DOHH2 (cell line): ENCODE results near the gene CEP68.

Experiments used
- CTCF ChIP-seq: fragments of 200-600 bp; sonication (generic); IDR thresholded peaks from one replicate; pipeline ENCODE4 v1.5.1; 2014; ENCODE audit warnings: antibody characterized with exemption, mild to moderate bottlenecking, low read depth, low read length; ENCODE audit not compliant: poor library complexity, severe bottlenecking
- EZH2phosphoT487 ChIP-seq: fragments of 200-600 bp; sonication (generic); IDR thresholded peaks from 2 replicates; pipeline ENCODE4 v1.6.1; 2017; ENCODE audit warnings: borderline replicate concordance, mild to moderate bottlenecking, antibody characterized with exemption, low read length, moderate library complexity, mixed read lengths

- TF ChIP-seq CTCF (no peak), EZH2phosphoT487 (no peak)
Measured at GRCh38 chr2:65025453-65026123, 30.6 kb upstream of the CEP68 start.
